SU-DHL-6 (cell line): ENCODE results near the gene CD99L2.

ENCODE experiments used
- CTCF ChIP-seq: fragments of 200-600 bp; sonication (generic); IDR thresholded peaks from one replicate; pipeline ENCODE4 v1.5.1; 2017; ENCODE audit warnings: antibody characterized with exemption, mild to moderate bottlenecking, low read length, moderate library complexity; ENCODE audit not compliant: insufficient read depth, poor library complexity, severe bottlenecking
- EZH2phosphoT487 ChIP-seq: fragments of 200-600 bp; sonication (generic), shearing (Covaris generic); conservative IDR thresholded peaks from 2 replicates; pipeline ENCODE4 v1.6.1; 2018; ENCODE audit warnings: mild to moderate bottlenecking, antibody characterized with exemption, low read length, moderate library complexity, mixed read lengths

- TF ChIP-seq CTCF: no peak
- TF ChIP-seq EZH2phosphoT487: no peak
Observed at GRCh38 chrX:150919401-150919800, 20.9 kb upstream of the CD99L2 start.
